Central memory CD8-positive, alpha-beta T cell (primary cell): ENCODE results near the gene COQ2.
"Not testable (repeated sequence)": the region's sequence is repeated elsewhere in the genome, so short reads cannot be mapped to it uniquely, and the experiment has no call there.

ENCODE experiments used
- ATAC-seq: fragments of 150-1000 bp; cut with Tn5 transposase; replicated peaks from 2 replicates; pipeline ENCODE4 v1.10.0; 2022; ENCODE audit warnings: mild to moderate bottlenecking, moderate FRiP score, moderate number of reproducible peaks; ENCODE audit not compliant: poor library complexity, severe bottlenecking; ENCODE audit errors: extremely low read depth
- DNase-seq, 2 donors: peaks; one replicate each; pipeline ENCODE4 v3.0.0; 2021; ENCODE audit warnings: low spot score in 2 of 2
- H3K27ac Mint-ChIP-seq: one replicate; pipeline ENCODE4 v1.8.0; 2022; ENCODE audit warnings: low read depth, mild to moderate bottlenecking, moderate library complexity, mixed read lengths
- H3K27me3 Mint-ChIP-seq: one replicate; pipeline ENCODE4 v1.8.0; 2022; ENCODE audit warnings: mixed read lengths
- H3K36me3 Mint-ChIP-seq: one replicate; pipeline ENCODE4 v1.8.0; 2022; ENCODE audit warnings: mild to moderate bottlenecking, moderate library complexity, mixed read lengths; ENCODE audit not compliant: insufficient read depth
- H3K4me1 Mint-ChIP-seq: one replicate; pipeline ENCODE4 v1.8.0; 2022; ENCODE audit warnings: mixed read lengths
- H3K4me3 Mint-ChIP-seq: one replicate; pipeline ENCODE4 v1.8.0; 2022; ENCODE audit warnings: mild to moderate bottlenecking, moderate library complexity, mixed read lengths
- H3K9me3 Mint-ChIP-seq: one replicate; pipeline ENCODE4 v1.8.0; 2022; ENCODE audit warnings: mixed read lengths

Gene COQ2

DNA sequence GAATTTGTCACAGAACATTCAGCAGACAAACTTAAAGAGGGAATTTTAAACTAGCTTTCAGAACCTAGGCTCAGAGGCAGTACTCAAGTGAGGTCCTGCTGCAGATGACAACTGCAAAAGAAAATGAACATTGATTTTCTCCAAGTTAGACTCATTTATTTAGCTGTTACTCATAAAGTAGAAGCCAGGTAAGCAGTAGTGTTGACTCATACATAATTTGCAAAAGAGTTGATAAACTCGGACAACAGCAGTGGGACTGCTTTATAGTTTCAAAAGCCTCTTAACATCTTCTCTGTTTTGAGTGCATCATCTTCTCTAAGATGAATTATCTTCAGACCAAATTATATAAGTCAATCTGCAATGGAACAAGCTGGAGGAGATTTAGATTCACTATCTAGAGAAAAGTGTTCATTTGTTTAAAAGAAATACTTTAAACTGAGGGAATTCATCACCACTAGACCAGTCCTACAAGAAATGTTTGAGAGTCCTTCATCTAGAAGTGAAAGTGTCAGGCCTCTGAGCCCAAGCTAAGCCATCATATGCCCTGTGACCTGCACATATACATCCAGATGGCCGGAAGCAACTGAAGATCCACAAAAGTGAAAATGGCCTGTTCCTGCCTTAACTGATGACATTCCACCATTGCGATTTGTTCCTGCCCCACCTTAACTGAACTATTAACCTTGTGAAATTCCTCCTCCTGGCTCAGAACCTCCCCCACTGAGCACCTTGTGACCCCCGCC is 49.5 kb downstream of the COQ2 start:
- Mint-ChIP-seq H3K4me1 (peaks cover 59% of the 10 kb centered on the region), H3K27ac (peak overlapping the region; percentile 53), H3K9me3 (no peaks in the 10 kb centered on the region), H3K36me3 (peaks cover 11% of the 10 kb centered on the region), H3K27me3 (no peaks in the 10 kb centered on the region), H3K4me3 (peak overlapping the region; percentile 66)
- DNase-seq (no peak), ATAC-seq (no peak)

- not testable (repeated sequence) for ATAC-seq, H3K4me3 Mint-ChIP-seq, H3K36me3 Mint-ChIP-seq, H3K27me3 Mint-ChIP-seq, DNase-seq, H3K27ac Mint-ChIP-seq, H3K9me3 Mint-ChIP-seq
- peaks cover 56% of the 10 kb centered on the region for H3K4me1 Mint-ChIP-seq
These were observed 50.2 kb downstream of the COQ2 start for GRCh38 chr4:83234387-83234786.

GRCh38 chr4:83232082-83232481 is 52.5 kb downstream of the COQ2 start:
- no peak overlapping the region for H3K27ac Mint-ChIP-seq
- peaks cover 8% of the 10 kb centered on the region for H3K36me3 Mint-ChIP-seq
- peak overlapping the region; percentile 21 for H3K4me3 Mint-ChIP-seq
- no peaks in the 10 kb centered on the region for H3K27me3 Mint-ChIP-seq
- H3K9me3 Mint-ChIP-seq = no peaks in the 10 kb centered on the region
- H3K4me1 Mint-ChIP-seq = peaks cover 47% of the 10 kb centered on the region
- ATAC-seq = no peak
- no peak for DNase-seq

- Mint-ChIP-seq H3K4me1 (peaks cover 48% of the 10 kb centered on the region), H3K4me3 (peak overlapping the region; percentile 21), H3K9me3 (no peaks in the 10 kb centered on the region), H3K36me3 (peaks cover 8% of the 10 kb centered on the region), H3K27me3 (no peaks in the 10 kb centered on the region), H3K27ac (no peak overlapping the region)
- ATAC-seq (peak; percentile 78), DNase-seq (no peak)
These were observed 53.0 kb downstream of the COQ2 start for GRCh38 chr4:83231620-83232076.

- peaks cover 43% of the 10 kb centered on the region for H3K4me1 Mint-ChIP-seq
- H3K9me3 Mint-ChIP-seq = no peaks in the 10 kb centered on the region
- H3K27me3 Mint-ChIP-seq = no peaks in the 10 kb centered on the region
- DNase-seq (no peak), ATAC-seq (no peak)
- peaks cover 8% of the 10 kb centered on the region for H3K36me3 Mint-ChIP-seq
- H3K27ac Mint-ChIP-seq = peak overlapping the region; percentile 16
- no peak overlapping the region for H3K4me3 Mint-ChIP-seq
These were observed 53.7 kb downstream of the COQ2 start for GRCh38 chr4:83230928-83231327.

DNA sequence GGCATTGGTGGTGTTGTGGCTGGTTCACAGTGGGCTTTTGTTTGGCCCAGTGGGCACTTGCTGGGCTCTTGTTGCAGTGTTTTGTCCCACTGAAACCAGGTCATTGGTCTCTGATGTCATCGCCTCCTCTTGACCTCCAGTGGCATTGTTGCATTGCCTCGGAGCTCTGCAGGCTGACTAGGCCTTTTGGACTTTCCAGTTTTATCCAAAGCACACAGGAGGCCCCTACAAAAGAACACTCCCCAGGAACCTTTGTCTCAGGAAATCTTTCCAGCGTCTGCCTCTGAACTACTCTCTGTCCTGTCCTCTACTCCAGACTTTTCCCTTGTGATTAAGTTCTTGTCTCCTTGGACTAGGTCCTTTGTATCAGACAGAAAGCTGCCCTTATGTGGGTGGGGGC is 54.8 kb downstream of the COQ2 start:
- H3K27ac Mint-ChIP-seq = no peak overlapping the region
- H3K36me3 Mint-ChIP-seq = peaks cover 5% of the 10 kb centered on the region
- H3K4me1 Mint-ChIP-seq = peaks cover 31% of the 10 kb centered on the region
- no peak overlapping the region for H3K4me3 Mint-ChIP-seq
- H3K27me3 Mint-ChIP-seq = no peaks in the 10 kb centered on the region
- DNase-seq (no peak), ATAC-seq (no peak)
- H3K9me3 Mint-ChIP-seq = no peaks in the 10 kb centered on the region

- H3K9me3 Mint-ChIP-seq = no peaks in the 10 kb centered on the region
- peaks cover 5% of the 10 kb centered on the region for H3K36me3 Mint-ChIP-seq
- H3K27ac Mint-ChIP-seq = no peak overlapping the region
- H3K4me3 Mint-ChIP-seq = no peak overlapping the region
- no peak for DNase-seq
- no peak for ATAC-seq
- H3K27me3 Mint-ChIP-seq = no peaks in the 10 kb centered on the region
- H3K4me1 Mint-ChIP-seq = peaks cover 29% of the 10 kb centered on the region
These were observed 56.4 kb downstream of the COQ2 start for GRCh38 chr4:83228231-83228630.

DNA sequence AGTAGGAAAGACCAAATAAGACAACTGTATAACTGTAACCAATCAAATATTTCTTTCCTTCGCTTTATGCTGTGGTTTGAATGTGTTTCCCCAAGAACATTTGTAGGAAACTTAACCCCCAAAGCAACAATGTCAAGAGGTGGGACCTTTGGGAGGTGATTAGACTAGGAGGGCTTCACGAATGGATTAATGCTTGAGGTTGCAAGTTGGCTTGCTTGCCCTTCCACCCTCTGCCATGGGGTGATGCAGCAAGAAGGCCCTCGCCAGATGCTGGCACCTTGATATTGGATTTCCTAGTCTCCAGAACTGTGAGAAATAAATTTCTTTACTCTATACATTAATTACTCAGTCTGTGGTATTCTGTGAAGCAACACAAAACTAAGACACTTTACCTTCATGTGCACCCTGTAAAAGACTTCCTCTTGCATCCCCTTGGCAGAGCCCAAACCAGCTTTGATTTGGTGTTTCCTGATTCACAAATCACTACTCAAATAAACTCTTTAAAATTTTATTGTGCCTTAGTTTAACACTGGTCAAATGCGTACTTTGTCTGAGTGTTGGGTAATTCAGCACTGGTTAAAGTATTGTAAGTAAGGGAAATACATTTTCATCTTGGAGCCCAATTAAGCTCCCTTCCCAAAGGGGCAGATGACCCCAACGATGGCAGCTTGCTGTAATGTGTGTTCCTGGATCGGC is 59.9 kb downstream of the COQ2 start:
- DNase-seq = no peak
- H3K4me1 Mint-ChIP-seq = peaks cover 26% of the 10 kb centered on the region
- H3K9me3 Mint-ChIP-seq = no peaks in the 10 kb centered on the region
- no peak overlapping the region for H3K27ac Mint-ChIP-seq
- H3K27me3 Mint-ChIP-seq = no peaks in the 10 kb centered on the region
- H3K36me3 Mint-ChIP-seq = peaks cover 1% of the 10 kb centered on the region
- H3K4me3 Mint-ChIP-seq = no peak overlapping the region
- no peak for ATAC-seq

DNA sequence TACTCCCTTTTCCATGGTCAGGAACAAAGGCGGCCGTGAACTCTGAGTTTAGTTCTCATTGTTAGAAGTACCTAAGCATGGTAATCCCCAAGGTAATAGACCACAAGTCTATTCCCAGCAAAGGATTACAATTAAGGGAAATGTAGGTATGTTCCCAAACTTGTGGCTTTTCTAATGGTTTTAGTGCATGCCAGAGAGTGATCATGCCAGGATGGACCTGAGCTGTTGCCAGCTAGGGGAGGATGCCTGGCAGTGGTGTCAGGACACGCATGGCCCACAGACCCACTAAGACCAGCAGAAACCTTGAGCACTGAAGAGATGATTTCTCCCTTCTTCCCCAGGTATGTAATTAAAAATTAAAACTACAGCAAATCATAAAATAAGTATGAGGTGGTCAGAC is 60.8 kb downstream of the COQ2 start:
- H3K27ac Mint-ChIP-seq = no peak overlapping the region
- H3K27me3 Mint-ChIP-seq = no peaks in the 10 kb centered on the region
- DNase-seq (no peak), ATAC-seq (no peak)
- H3K36me3 Mint-ChIP-seq = peaks cover 1% of the 10 kb centered on the region
- H3K9me3 Mint-ChIP-seq = no peaks in the 10 kb centered on the region
- H3K4me3 Mint-ChIP-seq = no peak overlapping the region
- peaks cover 35% of the 10 kb centered on the region for H3K4me1 Mint-ChIP-seq

- Mint-ChIP-seq H3K36me3 (peaks cover 6% of the 10 kb centered on the region), H3K4me1 (peaks cover 52% of the 10 kb centered on the region), H3K4me3 (no peak overlapping the region), H3K27ac (no peak overlapping the region), H3K9me3 (no peaks in the 10 kb centered on the region), H3K27me3 (no peaks in the 10 kb centered on the region)
- ATAC-seq = no peak
- DNase-seq = no peak
These were observed 62.6 kb downstream of the COQ2 start for GRCh38 chr4:83221897-83222441.

DNA sequence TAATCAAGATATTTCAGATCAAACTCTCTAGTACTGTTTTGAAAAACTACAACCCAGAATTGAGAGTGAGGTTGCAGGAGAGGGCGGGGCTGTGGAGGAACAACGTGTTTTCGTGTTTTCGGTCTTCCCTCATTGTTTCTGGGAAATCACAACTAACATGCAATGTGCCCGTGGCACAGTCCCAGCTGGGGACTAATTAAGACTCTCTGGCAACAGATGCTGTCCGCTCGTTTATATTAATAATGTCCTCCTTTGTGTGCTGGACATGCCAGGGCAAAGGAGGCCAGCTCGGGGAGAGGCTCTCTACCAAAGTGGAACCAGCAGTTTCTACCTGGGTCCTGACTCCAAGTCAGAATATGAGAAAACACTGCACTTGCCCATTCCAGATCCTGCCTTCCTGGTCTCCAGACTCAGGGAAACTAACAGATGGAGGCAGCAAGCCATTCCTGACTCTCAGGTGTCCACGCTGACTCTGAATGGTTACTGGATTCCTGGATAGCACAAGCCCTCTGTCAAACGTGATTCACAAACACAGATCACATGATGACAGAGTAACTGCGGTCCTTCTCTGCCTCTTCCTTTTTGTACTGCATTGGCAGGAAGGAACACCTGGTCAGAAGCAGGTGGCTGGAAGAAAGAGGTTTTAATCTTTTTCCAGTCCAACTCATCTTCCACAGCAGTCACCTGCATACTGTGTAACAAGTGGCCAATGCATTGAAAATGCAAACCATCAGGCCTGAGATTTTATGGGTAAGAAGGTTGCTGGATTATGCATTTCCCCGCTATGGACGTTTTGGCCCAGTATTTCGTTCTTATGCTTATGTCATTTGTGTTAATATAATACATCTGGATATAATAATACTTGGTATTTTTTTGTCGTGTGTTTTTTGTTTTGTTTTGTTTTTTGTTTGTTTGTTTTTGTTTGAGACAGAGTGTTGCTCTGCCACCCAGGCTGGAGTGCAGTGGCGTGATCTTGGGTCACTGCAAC is 65.0 kb downstream of the COQ2 start:
- Mint-ChIP-seq H3K27me3 (no peaks in the 10 kb centered on the region), H3K36me3 (peaks cover 7% of the 10 kb centered on the region), H3K4me3 (peak overlapping the region; percentile 58), H3K9me3 (no peaks in the 10 kb centered on the region), H3K27ac (peak overlapping the region; percentile 68), H3K4me1 (peaks cover 70% of the 10 kb centered on the region)
- DNase-seq (no peak), ATAC-seq (no peak)
